Kidney epithelial cell (primary cell): ENCODE data around the gene ALOX15B. TPM values are rescaled to one million over a fixed set of nuclear protein-coding genes. Genes with fewer than 3 reads are reported as not detected.
"Not testable (repeated sequence)": the region's sequence is repeated elsewhere in the genome, so short reads cannot be mapped to it uniquely, and the experiment has no call there.

Experiments used
- DNase-seq: peaks from one replicate; pipeline ENCODE4 v3.0.0-alpha.2; 2010; ENCODE audit warnings: low read depth
- H3K27me3 ChIP-seq: 2 replicates; pipeline ENCODE4 v1.6.0; 2011; ENCODE audit warnings: low read length; ENCODE audit not compliant: control insufficient read depth, insufficient read depth
- H3K36me3 ChIP-seq: 2 replicates; pipeline ENCODE4 v1.5.1; 2011; ENCODE audit warnings: low read length; ENCODE audit not compliant: control insufficient read depth, insufficient read depth
- H3K4me3 ChIP-seq: 2 replicates; pipeline ENCODE4 v1.5.1; 2011; ENCODE audit warnings: low read depth, mild to moderate bottlenecking, control low read depth, low read length
- CTCF ChIP-seq: IDR thresholded peaks from 2 replicates; pipeline ENCODE4 v1.5.1; 2011; ENCODE audit warnings: mild to moderate bottlenecking, moderate library complexity, low read length, control low read depth, inconsistent platforms; ENCODE audit not compliant: insufficient read depth, poor library complexity, severe bottlenecking
- total RNA-seq: library from RNA; depleted of rRNA; stranded (reverse); fragments of >200 nt; gene quantifications from 2 replicates; pipeline ENCODE4 v1.2.3, GENCODE V29; 2015

ALOX15B gene
- total RNA-seq, 1 donor from 2014 or later: 0.29 TPM

GRCh38 chr17:8076502-8077266 is 37.8 kb downstream of the ALOX15B start:
- H3K36me3 ChIP-seq: no peaks in the 10 kb centered on the region
- no peak for DNase-seq
- TF ChIP-seq CTCF: no peak
- peaks cover 80% of the 10 kb centered on the region for H3K27me3 ChIP-seq
- H3K4me3 ChIP-seq: no peak overlapping the region

- not testable (repeated sequence) for DNase-seq, H3K4me3 ChIP-seq, H3K36me3 ChIP-seq
- peaks cover 70% of the 10 kb centered on the region for H3K27me3 ChIP-seq
Measured at GRCh38 chr17:8077939-8078338, 39.1 kb downstream of the ALOX15B start.

- Histone ChIP-seq H3K36me3 (no peaks in the 10 kb centered on the region), H3K4me3 (peak overlapping the region; percentile 29), H3K27me3 (peaks cover 54% of the 10 kb centered on the region)
- no peak for DNase-seq
- TF ChIP-seq CTCF: peak; percentile 95
Measured at GRCh38 chr17:8079291-8080207, 40.7 kb downstream of the ALOX15B start.

GRCh38 chr17:8080208-8080798 is 41.4 kb downstream of the ALOX15B start:
- Histone ChIP-seq H3K27me3 (peaks cover 46% of the 10 kb centered on the region), H3K36me3 (no peaks in the 10 kb centered on the region), H3K4me3 (no peak overlapping the region)
- no peak for DNase-seq
- no peak for TF ChIP-seq CTCF

GRCh38 chr17:8080799-8081219 is 42.0 kb downstream of the ALOX15B start:
- no peak for TF ChIP-seq CTCF
- Histone ChIP-seq H3K4me3 (no peak overlapping the region), H3K36me3 (no peaks in the 10 kb centered on the region), H3K27me3 (peaks cover 44% of the 10 kb centered on the region)
- no peak for DNase-seq

- H3K27me3 ChIP-seq: peaks cover 39% of the 10 kb centered on the region
- H3K36me3 ChIP-seq: no peaks in the 10 kb centered on the region
- H3K4me3 ChIP-seq: no peak overlapping the region
- no peak for DNase-seq
- no peak for TF ChIP-seq CTCF
Measured at GRCh38 chr17:8081876-8082275, 43.0 kb downstream of the ALOX15B start.
